Measurements from ENCODE around the gene MOGAT3.
"Not testable (repeated sequence)": the region's sequence is repeated elsewhere in the genome, so short reads cannot be mapped to it uniquely, and the experiment has no call there.

Gene MOGAT3

GRCh38 chr7:101216860-101217387 is 16.1 kb upstream of the MOGAT3 start:
- peak overlapping the region; percentile 90 to 97 for H3K4me3 ChIP-seq (ENCODE audit: low read length in 2 of 2)
- peaks cover under 1 to 9% of the 10 kb centered on the region in 2 donors for H3K36me3 ChIP-seq (ENCODE audit: control insufficient read depth in 2 of 2, insufficient read depth in 2 of 2, low read length in 2 of 2)
- H3K9ac ChIP-seq (ENCODE audit: low read length in 2 of 2) = peak overlapping the region; percentile 72 to 81
- H3K4me1 ChIP-seq (ENCODE audit: control insufficient read depth, insufficient read depth, low read length) = peaks cover 35% of the 10 kb centered on the region
- no peaks in the 10 kb centered on the region for H3K27me3 ChIP-seq (ENCODE audit: control insufficient read depth in 1 of 2, insufficient read depth in 2 of 2, low read length in 2 of 2)
- peak overlapping the region; percentile 80 for H3K27ac ChIP-seq (ENCODE audit: low read length)
- H3K9me3 ChIP-seq (ENCODE audit: control insufficient read depth in 2 of 2, low read length in 2 of 2) = no peaks in the 10 kb centered on the region

DNA sequence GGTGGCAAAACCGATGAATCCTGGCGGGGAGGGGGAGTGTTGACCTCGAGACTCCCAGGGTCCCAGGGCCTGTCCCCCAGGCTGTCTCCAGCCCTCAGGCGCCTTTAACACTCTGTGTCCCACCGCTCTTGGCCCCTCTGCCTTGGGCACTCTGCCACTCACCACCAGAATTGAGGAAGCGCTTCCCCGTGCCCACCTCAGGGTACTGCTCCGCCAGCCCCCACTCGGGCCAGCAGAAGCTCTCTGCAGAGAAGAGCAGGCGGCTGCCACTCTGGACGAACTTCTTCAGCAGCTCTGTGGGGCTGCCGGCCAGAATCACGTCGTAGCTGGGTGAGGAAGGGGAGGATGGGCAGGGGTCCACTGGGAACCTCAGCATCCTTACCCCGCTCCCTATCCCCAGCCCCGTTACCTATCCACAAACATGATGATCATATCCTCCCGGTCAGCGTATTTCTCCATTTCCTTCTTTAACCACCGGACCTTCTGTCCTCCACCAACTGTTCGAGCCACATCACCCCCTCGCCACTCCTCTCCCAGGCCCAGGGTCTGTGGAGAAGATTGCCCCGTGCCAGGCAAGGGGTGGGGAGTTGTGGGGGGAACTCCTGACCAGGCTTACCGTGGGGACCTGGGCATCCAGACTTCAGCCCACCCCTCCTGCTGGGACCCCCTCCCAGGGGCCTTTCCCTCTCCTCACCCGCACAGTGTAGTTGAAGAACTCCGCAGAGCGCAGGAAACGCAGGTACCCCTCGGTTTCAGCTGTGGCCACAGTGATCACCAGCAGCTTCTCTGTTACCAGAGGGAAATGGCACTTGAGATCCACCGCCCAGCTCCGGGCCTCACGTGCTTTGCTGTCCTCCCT is 15.4 kb upstream of the MOGAT3 start:
- H3K9ac ChIP-seq (ENCODE audit: low read length in 2 of 2) = peak overlapping the region; percentile 72 to 81
- peak overlapping the region; percentile 80 for H3K27ac ChIP-seq (ENCODE audit: low read length)
- peaks cover 6 to 13% of the 10 kb centered on the region in 2 donors for H3K36me3 ChIP-seq (ENCODE audit: control insufficient read depth in 2 of 2, insufficient read depth in 2 of 2, low read length in 2 of 2)
- no peaks in the 10 kb centered on the region for H3K9me3 ChIP-seq (ENCODE audit: control insufficient read depth in 2 of 2, low read length in 2 of 2)
- no peaks in the 10 kb centered on the region for H3K27me3 ChIP-seq (ENCODE audit: control insufficient read depth in 1 of 2, insufficient read depth in 2 of 2, low read length in 2 of 2)
- H3K4me3 ChIP-seq (ENCODE audit: low read length in 2 of 2) = peak overlapping the region; percentile 90 to 97
- H3K4me1 ChIP-seq (ENCODE audit: control insufficient read depth, insufficient read depth, low read length) = peaks cover 35% of the 10 kb centered on the region

GRCh38 chr7:101212014-101212413 is 11.2 kb upstream of the MOGAT3 start:
- H3K36me3 ChIP-seq (ENCODE audit: control insufficient read depth in 2 of 2, insufficient read depth in 2 of 2, low read length in 2 of 2) = peaks cover 7 to 28% of the 10 kb centered on the region in 2 donors
- H3K9ac ChIP-seq (ENCODE audit: low read length in 2 of 2) = no peak overlapping the region
- no peaks in the 10 kb centered on the region for H3K27me3 ChIP-seq (ENCODE audit: control insufficient read depth in 1 of 2, insufficient read depth in 2 of 2, low read length in 2 of 2)
- no peak overlapping the region for H3K27ac ChIP-seq (ENCODE audit: low read length)
- no peak overlapping the region for H3K4me3 ChIP-seq (ENCODE audit: low read length in 2 of 2)
- H3K9me3 ChIP-seq (ENCODE audit: control insufficient read depth in 2 of 2, low read length in 2 of 2) = no peaks in the 10 kb centered on the region
- peaks cover 17% of the 10 kb centered on the region for H3K4me1 ChIP-seq (ENCODE audit: control insufficient read depth, insufficient read depth, low read length)

DNA sequence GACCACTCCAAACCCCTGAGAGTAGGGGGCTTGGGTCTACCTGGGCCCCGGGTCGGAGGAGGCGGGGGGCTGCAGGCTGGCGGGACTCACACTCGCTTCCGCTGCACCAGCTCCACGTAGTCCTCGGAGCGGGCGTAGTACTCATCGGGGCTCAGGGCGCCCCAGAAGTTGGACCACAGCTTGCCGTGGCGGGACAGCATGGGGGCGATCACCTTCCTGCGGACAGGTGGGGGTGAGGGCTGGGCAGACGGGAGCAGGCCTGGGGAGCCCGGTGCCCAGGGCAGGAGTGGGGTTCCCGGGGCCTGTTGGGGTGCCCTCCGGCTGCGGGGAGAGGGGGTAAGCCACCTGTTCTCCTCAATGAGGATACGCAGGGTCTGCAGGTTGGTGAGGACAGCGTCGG is 10.7 kb upstream of the MOGAT3 start:
- H3K9me3 ChIP-seq (ENCODE audit: control insufficient read depth in 2 of 2, low read length in 2 of 2) = no peaks in the 10 kb centered on the region
- peaks cover 12% of the 10 kb centered on the region for H3K4me1 ChIP-seq (ENCODE audit: control insufficient read depth, insufficient read depth, low read length)
- peaks cover 7 to 31% of the 10 kb centered on the region in 2 donors for H3K36me3 ChIP-seq (ENCODE audit: control insufficient read depth in 2 of 2, insufficient read depth in 2 of 2, low read length in 2 of 2)
- no peak overlapping the region for H3K27ac ChIP-seq (ENCODE audit: low read length)
- H3K9ac ChIP-seq (ENCODE audit: low read length in 2 of 2) = no peak overlapping the region
- H3K27me3 ChIP-seq (ENCODE audit: control insufficient read depth in 1 of 2, insufficient read depth in 2 of 2, low read length in 2 of 2) = no peaks in the 10 kb centered on the region
- no peak overlapping the region for H3K4me3 ChIP-seq (ENCODE audit: low read length in 2 of 2)

DNA sequence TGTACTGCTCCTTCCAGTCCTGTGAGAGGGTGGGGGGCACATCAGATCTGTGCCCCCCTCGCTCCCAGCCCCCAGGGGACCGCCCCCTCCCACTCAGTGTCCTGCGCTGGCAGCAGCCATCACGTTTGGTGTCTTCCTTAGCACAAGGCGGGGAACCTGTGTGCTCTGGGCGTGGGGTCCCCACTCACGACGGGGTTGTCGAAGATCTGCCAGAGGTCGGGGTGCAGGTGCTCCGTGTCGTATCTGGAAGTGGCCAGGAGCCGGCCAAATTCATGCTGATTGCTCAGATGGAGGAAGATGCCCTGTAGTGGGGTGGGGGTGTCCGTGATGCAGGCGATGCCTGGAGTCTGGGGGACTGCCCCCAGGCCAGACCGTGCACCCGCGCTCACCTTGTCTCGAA is 9.3 kb upstream of the MOGAT3 start:
- H3K36me3 ChIP-seq (ENCODE audit: control insufficient read depth in 2 of 2, insufficient read depth in 2 of 2, low read length in 2 of 2) = peaks cover 7 to 34% of the 10 kb centered on the region in 2 donors

GRCh38 chr7:101208794-101209193 is 8.0 kb upstream of the MOGAT3 start:
- Histone ChIP-seq H3K4me1 (ENCODE audit: control insufficient read depth, insufficient read depth, low read length) (no peaks in the 10 kb centered on the region), H3K36me3 (ENCODE audit: control insufficient read depth in 2 of 2, insufficient read depth in 2 of 2, low read length in 2 of 2) (peaks cover 7 to 31% of the 10 kb centered on the region in 2 donors), H3K4me3 (ENCODE audit: low read length in 2 of 2) (no peak overlapping the region), H3K27me3 (ENCODE audit: control insufficient read depth in 1 of 2, insufficient read depth in 2 of 2, low read length in 2 of 2) (no peaks in the 10 kb centered on the region), H3K9ac (ENCODE audit: low read length in 2 of 2) (no peak overlapping the region), H3K9me3 (ENCODE audit: control insufficient read depth in 2 of 2, low read length in 2 of 2) (no peaks in the 10 kb centered on the region), H3K27ac (ENCODE audit: low read length) (no peak overlapping the region)

More for the DNA sequence above, 9.3 kb upstream of the MOGAT3 start:
- H3K9me3 ChIP-seq (ENCODE audit: control insufficient read depth in 2 of 2, low read length in 2 of 2) = no peaks in the 10 kb centered on the region
- H3K9ac ChIP-seq (ENCODE audit: low read length in 2 of 2) = no peak overlapping the region
- H3K27ac ChIP-seq (ENCODE audit: low read length) = no peak overlapping the region
- H3K27me3 ChIP-seq (ENCODE audit: control insufficient read depth in 1 of 2, insufficient read depth in 2 of 2, low read length in 2 of 2) = no peaks in the 10 kb centered on the region
- H3K4me1 ChIP-seq (ENCODE audit: control insufficient read depth, insufficient read depth, low read length) = peaks cover 3% of the 10 kb centered on the region
- no peak overlapping the region for H3K4me3 ChIP-seq (ENCODE audit: low read length in 2 of 2)

DNA sequence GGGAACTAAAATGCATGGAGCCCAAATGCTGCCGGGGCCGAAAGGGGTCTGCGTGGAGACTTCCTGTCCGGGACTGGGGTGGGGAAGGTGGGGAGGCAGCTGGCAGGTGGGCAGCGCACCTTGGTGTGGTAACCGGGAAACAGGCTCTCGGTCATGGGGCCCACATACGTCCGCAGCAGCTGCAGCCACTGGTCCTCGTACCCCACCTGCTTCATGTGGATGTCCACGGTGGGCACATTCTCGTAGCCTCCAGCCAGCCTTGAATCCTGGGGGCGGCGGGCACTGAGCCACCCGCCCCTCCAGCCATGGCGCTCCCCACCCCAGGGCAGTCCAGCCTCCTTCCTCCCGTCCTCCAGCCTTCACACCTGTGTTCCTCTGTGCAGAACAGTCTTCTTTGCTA is 6.6 kb upstream of the MOGAT3 start:
- Histone ChIP-seq H3K27me3 (ENCODE audit: control insufficient read depth in 1 of 2, insufficient read depth in 2 of 2, low read length in 2 of 2) (peaks cover 5 to 7% of the 10 kb centered on the region in 2 donors), H3K4me3 (ENCODE audit: low read length in 2 of 2) (no peak overlapping the region), H3K9me3 (ENCODE audit: control insufficient read depth in 2 of 2, low read length in 2 of 2) (no peaks in the 10 kb centered on the region), H3K9ac (ENCODE audit: low read length in 2 of 2) (no peak overlapping the region), H3K27ac (ENCODE audit: low read length) (no peak overlapping the region), H3K4me1 (ENCODE audit: control insufficient read depth, insufficient read depth, low read length) (peaks cover under 1% of the 10 kb centered on the region), H3K36me3 (ENCODE audit: control insufficient read depth in 2 of 2, insufficient read depth in 2 of 2, low read length in 2 of 2) (peaks cover 7 to 29% of the 10 kb centered on the region in 2 donors)

GRCh38 chr7:101206665-101207042 is 5.8 kb upstream of the MOGAT3 start:
- H3K4me1 ChIP-seq (ENCODE audit: control insufficient read depth, insufficient read depth, low read length) = peaks cover 8% of the 10 kb centered on the region
- H3K27ac ChIP-seq (ENCODE audit: low read length) = no peak overlapping the region
- H3K9me3 ChIP-seq (ENCODE audit: control insufficient read depth in 2 of 2, low read length in 2 of 2) = no peaks in the 10 kb centered on the region
- no peak overlapping the region for H3K4me3 ChIP-seq (ENCODE audit: low read length in 2 of 2)
- H3K27me3 ChIP-seq (ENCODE audit: control insufficient read depth in 1 of 2, insufficient read depth in 2 of 2, low read length in 2 of 2) = peaks cover 12 to 15% of the 10 kb centered on the region in 2 donors
- H3K36me3 ChIP-seq (ENCODE audit: control insufficient read depth in 2 of 2, insufficient read depth in 2 of 2, low read length in 2 of 2) = peaks cover 5 to 24% of the 10 kb centered on the region in 2 donors
- no peak overlapping the region for H3K9ac ChIP-seq (ENCODE audit: low read length in 2 of 2)

- H3K27ac ChIP-seq (ENCODE audit: low read length) = no peak overlapping the region
- H3K9me3 ChIP-seq (ENCODE audit: control insufficient read depth in 2 of 2, low read length in 2 of 2) = no peaks in the 10 kb centered on the region
- no peak overlapping the region for H3K9ac ChIP-seq (ENCODE audit: low read length in 2 of 2)
- H3K36me3 ChIP-seq (ENCODE audit: control insufficient read depth in 2 of 2, insufficient read depth in 2 of 2, low read length in 2 of 2) = peaks cover 0 to 22% of the 10 kb centered on the region in 2 donors
- H3K4me1 ChIP-seq (ENCODE audit: control insufficient read depth, insufficient read depth, low read length) = peaks cover 10% of the 10 kb centered on the region
- no peak overlapping the region for H3K4me3 ChIP-seq (ENCODE audit: low read length in 2 of 2)
- H3K27me3 ChIP-seq (ENCODE audit: control insufficient read depth in 1 of 2, insufficient read depth in 2 of 2, low read length in 2 of 2) = peaks cover 13 to 17% of the 10 kb centered on the region in 2 donors
These were observed 5.2 kb upstream of the MOGAT3 start for GRCh38 chr7:101205901-101206664.

DNA sequence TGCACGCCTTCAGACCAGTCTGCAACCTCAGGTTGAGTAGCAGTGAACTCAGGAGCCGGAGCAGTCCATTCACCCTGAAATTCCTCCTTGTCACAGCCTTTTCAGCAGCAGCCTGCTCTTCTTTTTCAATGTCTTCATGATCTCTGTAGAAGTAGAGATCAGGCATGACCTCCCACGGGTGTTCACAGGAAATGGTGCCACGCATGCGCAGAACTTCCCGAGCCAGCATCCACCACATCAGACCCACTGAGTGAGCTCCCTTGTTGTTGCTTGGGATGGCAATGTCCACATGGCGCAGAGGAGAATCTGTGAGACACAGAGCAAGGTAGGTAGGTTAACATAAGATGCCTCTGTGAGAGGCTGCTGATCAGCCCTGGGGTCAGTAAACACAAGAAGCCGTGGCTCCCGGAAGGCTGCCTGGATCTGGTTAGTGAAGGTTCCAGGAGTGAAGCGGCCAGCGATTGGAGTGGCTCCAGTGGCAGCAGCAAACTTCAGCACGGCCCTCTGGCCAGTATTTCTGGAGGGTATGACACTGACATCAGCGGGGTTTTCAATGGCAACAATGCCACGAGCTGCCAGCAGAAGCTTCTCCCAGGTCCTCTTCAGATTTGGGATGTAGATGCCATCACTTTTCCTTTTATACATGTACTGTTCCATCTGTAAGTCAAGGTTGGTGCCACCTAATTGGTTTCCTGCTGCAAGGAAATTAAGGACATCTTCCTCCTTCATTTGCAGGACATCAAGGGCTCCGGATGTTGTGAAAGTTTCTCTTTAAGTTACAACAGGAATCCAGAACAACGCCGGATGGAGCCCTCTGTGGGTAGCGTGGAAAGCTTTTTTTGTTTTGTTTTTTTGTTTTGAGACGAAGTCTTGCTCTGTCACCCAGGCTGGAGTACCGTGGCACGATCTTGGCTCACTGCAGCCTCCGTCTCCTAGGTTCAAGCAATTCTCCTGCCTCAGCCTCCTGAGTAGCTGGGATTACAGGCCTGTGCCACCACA is 3.2 kb upstream of the MOGAT3 start:
- not testable (repeated sequence) for H3K4me1 ChIP-seq (ENCODE audit: control insufficient read depth, insufficient read depth, low read length); H3K9ac ChIP-seq (ENCODE audit: low read length in 2 of 2); H3K4me3 ChIP-seq (ENCODE audit: low read length in 2 of 2); H3K9me3 ChIP-seq (ENCODE audit: control insufficient read depth in 2 of 2, low read length in 2 of 2); H3K27ac ChIP-seq (ENCODE audit: low read length)
- Histone ChIP-seq H3K36me3 (ENCODE audit: control insufficient read depth in 2 of 2, insufficient read depth in 2 of 2, low read length in 2 of 2) (peaks cover 0 to 14% of the 10 kb centered on the region in 2 donors), H3K27me3 (ENCODE audit: control insufficient read depth in 1 of 2, insufficient read depth in 2 of 2, low read length in 2 of 2) (peaks cover 21 to 27% of the 10 kb centered on the region in 2 donors)
